HG02623 (cell line): ENCODE results near the gene SPDYE4.
"Not testable (repeated sequence)": the region's sequence is repeated elsewhere in the genome, so short reads cannot be mapped to it uniquely, and the experiment has no call there.

ENCODE experiments used
- ATAC-seq: cut with Tn5 transposase; IDR thresholded peaks from one replicate; pipeline ENCODE4 v1.9.1; 2021; ENCODE audit warnings: moderate library complexity; ENCODE audit not compliant: unreplicated experiment

SPDYE4 gene

DNA sequence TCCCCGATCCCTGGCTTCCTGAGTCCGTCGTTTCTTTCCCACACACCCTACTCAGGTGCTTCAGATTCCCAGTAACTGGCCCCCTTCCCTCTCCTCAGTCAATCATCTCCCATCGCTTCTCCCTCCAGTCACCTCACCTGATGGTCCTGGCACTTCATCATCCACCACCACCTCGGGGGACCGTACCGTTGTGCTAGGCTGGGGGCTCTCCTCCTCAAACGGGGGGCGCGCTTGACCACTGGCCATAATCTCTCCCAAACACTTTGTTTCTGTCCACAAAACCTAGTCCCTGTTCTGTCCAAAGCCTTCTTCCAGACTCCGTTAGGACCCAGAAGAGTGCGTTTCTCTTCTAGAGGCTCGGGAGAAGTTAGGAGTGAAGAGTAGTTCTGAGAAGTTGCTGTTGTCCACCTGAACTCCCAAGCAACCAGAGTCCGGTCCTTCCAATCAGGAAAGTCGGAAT, at the start of gene SPDYE4:
Gene SPDYE4 (minus strand): TSS at position 410 of the 460 bp plus-strand sequence. CDS start 164 bp downstream, at position 246.
- ATAC-seq = no peak

DNA sequence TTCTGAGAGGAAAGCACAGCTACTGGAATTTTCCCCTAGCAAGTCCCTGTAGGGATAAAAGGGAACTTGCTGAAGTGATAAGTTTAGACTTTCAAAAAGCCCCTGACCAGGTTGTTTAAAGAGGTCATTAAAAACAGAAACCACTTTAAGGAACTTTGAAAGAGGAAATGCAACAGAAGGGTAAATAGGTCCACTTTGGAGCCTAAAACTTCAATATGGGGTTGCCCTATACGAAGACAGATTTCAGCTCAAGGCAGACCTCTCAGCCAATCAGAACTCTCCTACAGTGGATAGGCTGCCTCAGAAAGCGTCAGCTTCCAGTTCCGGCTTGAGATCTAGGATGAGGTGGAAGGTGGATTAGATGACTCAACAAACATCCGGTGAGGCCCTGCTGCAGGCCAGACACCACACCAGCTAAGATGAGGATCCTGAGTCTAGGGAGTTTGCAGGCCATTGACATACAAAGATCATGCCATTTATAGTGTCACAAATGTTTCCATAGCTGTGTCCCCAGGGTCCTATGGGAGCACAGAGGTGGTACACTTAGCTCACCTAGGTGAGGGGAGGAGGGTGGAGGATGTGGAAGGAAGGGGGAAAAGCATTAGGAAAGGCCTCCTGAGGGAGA, 48.7 kb upstream of the SPDYE4 start:
- ATAC-seq = peak; percentile 85

- no peak for ATAC-seq
Measured at GRCh38 chr17:8806253-8806925, 48.0 kb upstream of the SPDYE4 start.

DNA sequence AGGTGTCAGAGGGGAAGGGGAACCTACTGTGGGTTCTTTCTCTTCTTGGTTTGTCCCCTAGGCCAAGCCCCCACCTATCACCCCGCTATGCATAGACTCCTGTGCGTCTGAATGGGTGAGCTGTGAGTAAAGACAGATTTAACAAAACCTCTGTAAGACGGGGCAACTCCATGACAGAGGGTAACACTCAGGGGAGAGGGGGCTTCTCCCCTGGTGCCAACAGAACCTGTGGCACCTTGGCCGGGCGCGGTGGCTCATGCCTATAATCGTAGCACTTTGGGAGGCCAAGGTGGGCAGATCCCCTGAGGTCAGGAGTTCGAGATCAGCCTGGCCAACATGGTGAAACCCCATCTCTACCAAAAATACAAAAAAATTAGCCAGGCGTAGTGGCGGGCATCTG, 47.0 kb upstream of the SPDYE4 start:
- ATAC-seq = not testable (repeated sequence)

GRCh38 chr17:8803531-8804420, 45.4 kb upstream of the SPDYE4 start:
- no peak for ATAC-seq

GRCh38 chr17:8801135-8801840, 42.9 kb upstream of the SPDYE4 start:
- no peak for ATAC-seq

- ATAC-seq = no peak
Measured at GRCh38 chr17:8800656-8801055, 42.3 kb upstream of the SPDYE4 start.

- no peak for ATAC-seq
Measured at GRCh38 chr17:8799570-8800212, 41.3 kb upstream of the SPDYE4 start.

- no peak for ATAC-seq
Measured at GRCh38 chr17:8798846-8799569, 40.7 kb upstream of the SPDYE4 start, which contains the start of gene MFSD6L. MFSD6L (minus strand) TSS chr17:8799365; CDS start chr17:8799120, 245 bp downstream.

GRCh38 chr17:8798176-8798845, 40.0 kb upstream of the SPDYE4 start:
- ATAC-seq = no peak

DNA sequence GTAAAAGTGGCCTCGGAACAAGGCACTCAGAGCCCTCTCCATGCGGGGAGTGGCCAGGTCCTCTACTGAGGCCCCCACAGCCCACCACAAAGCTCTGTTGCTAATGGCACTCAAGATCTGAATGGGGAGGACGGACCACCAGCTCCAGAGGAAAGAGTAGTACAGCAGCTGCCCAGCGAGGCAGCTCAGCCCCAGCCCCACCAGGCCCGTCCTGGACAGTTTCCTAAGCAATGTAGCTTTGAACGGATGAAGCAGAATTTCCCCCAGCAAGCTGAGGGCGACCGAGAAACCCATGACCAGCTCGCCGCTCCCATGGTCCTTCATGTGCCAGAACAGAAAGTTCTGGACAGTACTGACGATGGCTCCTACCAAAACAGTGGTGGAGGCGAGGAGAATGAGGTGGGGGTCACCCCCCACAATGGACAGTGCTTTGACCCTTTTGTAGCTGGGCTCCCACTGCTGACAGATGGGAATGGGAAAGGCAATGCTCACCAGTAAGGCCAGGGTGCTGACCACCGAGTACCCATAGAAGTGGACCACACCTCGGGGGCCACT, 39.4 kb upstream of the SPDYE4 start:
- ATAC-seq = no peak

GRCh38 chr17:8794636-8795035, 36.3 kb upstream of the SPDYE4 start:
- ATAC-seq = no peak

GRCh38 chr17:8793649-8794048, 35.3 kb upstream of the SPDYE4 start:
- ATAC-seq = no peak

DNA sequence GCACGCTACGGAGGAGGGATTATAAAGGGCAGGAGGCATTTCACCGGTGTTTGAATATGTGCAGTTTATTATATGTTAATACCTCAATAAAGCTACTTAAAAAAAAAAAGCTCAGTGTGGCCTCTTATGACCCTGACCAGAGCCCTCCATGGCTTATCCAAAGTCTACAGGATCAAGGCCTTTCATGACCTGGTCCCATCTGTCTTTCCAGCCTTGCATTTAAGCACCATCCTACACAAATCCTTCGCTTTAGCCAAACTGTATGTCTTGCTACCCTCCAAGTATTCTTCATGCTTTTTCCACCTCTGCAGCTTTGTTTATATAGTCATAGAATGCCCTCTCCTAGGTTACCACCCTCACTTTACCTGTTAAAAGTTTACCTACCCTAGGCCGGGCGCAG, 34.3 kb upstream of the SPDYE4 start:
- ATAC-seq = no peak

DNA sequence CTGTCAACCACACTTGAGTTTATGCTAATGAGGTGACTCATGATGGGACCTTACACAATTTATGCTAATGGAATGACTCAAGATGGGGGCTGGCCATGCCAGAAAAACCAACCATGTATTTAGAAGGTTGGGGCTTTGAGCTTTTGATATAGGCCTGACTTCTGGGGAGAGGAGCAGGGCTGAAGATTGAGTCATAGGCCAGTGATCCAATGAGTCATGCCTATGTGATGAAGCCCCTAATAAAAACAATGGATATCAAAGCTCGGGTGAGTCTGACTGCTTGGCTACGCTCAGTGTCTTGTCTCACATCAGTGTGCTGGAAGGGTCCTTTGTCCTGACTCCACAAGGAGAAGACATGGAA, 33.5 kb upstream of the SPDYE4 start:
- ATAC-seq = no peak

- ATAC-seq = no peak
Measured at GRCh38 chr17:8791248-8791909, 33.0 kb upstream of the SPDYE4 start.

GRCh38 chr17:8789743-8790142, 31.4 kb upstream of the SPDYE4 start:
- ATAC-seq = no peak

GRCh38 chr17:8788998-8789397, 30.7 kb upstream of the SPDYE4 start:
- ATAC-seq = no peak
